ENCODE measurements around the gene QPRT. TPM values are rescaled to one million over a fixed set of nuclear protein-coding genes. Genes with fewer than 3 reads are reported as not detected.

QPRT gene
- total and polyA plus RNA-seq, 2 experiments from 2014 or later: 65.4 to 128 TPM

DNA sequence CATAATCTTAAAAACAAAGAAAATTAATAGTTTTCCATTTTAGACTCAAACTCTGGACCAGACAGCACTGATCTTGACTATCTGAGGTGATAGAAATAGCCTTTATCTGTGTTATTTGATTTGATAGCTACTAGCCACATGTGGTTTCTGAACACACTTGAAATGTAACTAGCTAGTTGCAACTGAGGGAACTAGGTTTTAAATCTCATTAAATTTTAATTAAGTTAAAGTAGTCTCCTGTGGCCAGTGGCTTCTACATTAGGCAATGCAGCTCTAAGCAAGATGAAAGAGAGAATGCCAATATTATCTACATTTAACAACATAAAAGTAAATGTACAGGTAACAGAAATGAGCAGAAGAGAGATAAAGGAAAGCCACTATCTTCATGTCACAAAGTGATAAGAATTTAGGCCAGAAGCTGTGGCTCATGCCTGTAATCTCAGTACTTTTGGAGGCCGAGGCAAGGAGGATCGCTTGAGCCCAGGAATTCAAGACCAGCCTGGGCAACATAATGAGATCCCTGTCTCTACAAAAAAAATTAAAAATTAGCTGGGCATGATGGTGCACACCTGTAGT, 27.1 kb upstream of the QPRT start (continued):
- TF ChIP-seq, protein P1, sequence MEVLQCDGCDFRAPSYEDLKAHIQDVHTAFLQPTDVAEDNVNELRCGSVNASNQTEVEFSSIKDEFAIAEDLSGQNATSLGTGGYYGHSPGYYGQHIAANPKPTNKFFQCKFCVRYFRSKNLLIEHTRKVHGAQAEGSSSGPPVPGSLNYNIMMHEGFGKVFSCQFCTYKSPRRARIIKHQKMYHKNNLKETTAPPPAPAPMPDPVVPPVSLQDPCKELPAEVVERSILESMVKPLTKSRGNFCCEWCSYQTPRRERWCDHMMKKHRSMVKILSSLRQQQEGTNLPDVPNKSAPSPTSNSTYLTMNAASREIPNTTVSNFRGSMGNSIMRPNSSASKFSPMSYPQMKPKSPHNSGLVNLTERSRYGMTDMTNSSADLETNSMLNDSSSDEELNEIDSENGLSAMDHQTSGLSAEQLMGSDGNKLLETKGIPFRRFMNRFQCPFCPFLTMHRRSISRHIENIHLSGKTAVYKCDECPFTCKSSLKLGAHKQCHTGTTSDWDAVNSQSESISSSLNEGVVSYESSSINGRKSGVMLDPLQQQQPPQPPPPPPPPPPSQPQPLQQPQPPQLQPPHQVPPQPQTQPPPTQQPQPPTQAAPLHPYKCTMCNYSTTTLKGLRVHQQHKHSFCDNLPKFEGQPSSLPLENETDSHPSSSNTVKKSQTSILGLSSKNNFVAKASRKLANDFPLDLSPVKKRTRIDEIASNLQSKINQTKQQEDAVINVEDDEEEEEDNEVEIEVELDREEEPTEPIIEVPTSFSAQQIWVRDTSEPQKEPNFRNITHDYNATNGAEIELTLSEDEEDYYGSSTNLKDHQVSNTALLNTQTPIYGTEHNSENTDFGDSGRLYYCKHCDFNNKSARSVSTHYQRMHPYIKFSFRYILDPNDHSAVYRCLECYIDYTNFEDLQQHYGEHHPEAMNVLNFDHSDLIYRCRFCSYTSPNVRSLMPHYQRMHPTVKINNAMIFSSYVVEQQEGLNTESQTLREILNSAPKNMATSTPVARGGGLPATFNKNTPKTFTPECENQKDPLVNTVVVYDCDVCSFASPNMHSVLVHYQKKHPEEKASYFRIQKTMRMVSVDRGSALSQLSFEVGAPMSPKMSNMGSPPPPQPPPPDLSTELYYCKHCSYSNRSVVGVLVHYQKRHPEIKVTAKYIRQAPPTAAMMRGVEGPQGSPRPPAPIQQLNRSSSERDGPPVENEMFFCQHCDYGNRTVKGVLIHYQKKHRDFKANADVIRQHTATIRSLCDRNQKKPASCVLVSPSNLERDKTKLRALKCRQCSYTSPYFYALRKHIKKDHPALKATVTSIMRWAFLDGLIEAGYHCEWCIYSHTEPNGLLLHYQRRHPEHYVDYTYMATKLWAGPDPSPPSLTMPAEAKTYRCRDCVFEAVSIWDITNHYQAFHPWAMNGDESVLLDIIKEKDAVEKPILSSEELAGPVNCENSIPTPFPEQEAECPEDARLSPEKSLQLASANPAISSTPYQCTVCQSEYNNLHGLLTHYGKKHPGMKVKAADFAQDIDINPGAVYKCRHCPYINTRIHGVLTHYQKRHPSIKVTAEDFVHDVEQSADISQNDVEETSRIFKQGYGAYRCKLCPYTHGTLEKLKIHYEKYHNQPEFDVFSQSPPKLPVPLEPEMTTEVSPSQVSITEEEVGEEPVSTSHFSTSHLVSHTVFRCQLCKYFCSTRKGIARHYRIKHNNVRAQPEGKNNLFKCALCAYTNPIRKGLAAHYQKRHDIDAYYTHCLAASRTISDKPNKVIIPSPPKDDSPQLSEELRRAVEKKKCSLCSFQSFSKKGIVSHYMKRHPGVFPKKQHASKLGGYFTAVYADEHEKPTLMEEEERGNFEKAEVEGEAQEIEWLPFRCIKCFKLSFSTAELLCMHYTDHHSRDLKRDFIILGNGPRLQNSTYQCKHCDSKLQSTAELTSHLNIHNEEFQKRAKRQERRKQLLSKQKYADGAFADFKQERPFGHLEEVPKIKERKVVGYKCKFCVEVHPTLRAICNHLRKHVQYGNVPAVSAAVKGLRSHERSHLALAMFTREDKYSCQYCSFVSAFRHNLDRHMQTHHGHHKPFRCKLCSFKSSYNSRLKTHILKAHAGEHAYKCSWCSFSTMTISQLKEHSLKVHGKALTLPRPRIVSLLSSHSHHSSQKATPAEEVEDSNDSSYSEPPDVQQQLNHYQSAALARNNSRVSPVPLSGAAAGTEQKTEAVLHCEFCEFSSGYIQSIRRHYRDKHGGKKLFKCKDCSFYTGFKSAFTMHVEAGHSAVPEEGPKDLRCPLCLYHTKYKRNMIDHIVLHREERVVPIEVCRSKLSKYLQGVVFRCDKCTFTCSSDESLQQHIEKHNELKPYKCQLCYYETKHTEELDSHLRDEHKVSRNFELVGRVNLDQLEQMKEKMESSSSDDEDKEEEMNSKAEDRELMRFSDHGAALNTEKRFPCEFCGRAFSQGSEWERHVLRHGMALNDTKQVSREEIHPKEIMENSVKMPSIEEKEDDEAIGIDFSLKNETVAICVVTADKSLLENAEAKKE (CRISPR knock-in tag; IDR thresholded peaks at IDR 0.05): no peak
- TF ChIP-seq ZNF331 (CRISPR knock-in tag; IDR thresholded peaks at IDR 0.05; ENCODE audit: low read depth) (no peak), JUNB (IDR thresholded peaks at IDR 0.05; ENCODE audit: unreplicated experiment) (no peak)

DNA sequence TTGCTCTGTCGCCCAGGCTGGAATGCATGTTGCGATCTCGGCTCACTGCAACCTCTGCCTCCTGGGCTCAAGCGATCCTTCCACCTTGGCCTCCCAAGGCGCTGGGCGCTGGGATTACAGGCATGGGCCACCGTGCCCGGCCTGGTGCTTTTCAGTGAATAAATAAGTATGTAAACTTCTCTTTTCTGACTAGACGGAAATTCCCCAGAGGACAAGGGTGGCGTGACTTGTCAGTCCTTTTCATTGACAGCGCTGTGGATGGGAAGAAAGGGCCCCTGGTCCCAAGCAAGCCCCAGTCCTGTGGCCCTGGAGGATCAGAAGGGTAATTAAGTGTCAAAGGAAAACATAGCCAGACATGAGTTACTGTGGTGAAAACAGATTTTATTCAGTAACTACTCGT, 25.5 kb upstream of the QPRT start:
- Histone ChIP-seq H2AFZ (0 out of 2 replicates have a peak overlapping the region, but pooled peaks have one; percentile 24), H3K4me2 (no peak overlapping the region), H3K9me2 (ENCODE audit: insufficient read depth) (no peaks in the 10 kb centered on the region), H3K27ac (ENCODE audit: low read depth) (no peak overlapping the region), H3K27me3 (ENCODE audit: insufficient read depth) (no peaks in the 10 kb centered on the region), H4K20me1 (replicated peaks; ENCODE audit: insufficient read depth) (no peaks in the 10 kb centered on the region), H3K36me3 (ENCODE audit: insufficient read depth) (no peaks in the 10 kb centered on the region), H3K79me2 (replicated peaks; ENCODE audit: insufficient read depth) (no peaks in the 10 kb centered on the region), H3F3A (replicated peaks; ENCODE audit: low read depth) (peaks cover 6% of the 10 kb centered on the region; the same call in 1 of the 2 replicates), H3K4me3 (no peak overlapping the region), H3K4me1 (ENCODE audit: insufficient read depth) (peaks cover 11% of the 10 kb centered on the region)
- DNase-seq (ENCODE audit: low spot score) (no peak), ATAC-seq (no peak)
- peaks cover 14% of the 10 kb centered on the region for H3K27me3 Mint-ChIP-seq (ENCODE audit: insufficient read depth, low read depth, poor library complexity)
- H3K9me3 Mint-ChIP-seq: no peaks in the 10 kb centered on the region
- peaks cover 7% of the 10 kb centered on the region for H3K4me1 Mint-ChIP-seq
- no peaks in the 10 kb centered on the region for H3K36me3 Mint-ChIP-seq (ENCODE audit: low read depth)
- H3K27ac Mint-ChIP-seq: no peak overlapping the region
- H3K4me3 Mint-ChIP-seq: no peak overlapping the region
- TF ChIP-seq, protein P2, sequence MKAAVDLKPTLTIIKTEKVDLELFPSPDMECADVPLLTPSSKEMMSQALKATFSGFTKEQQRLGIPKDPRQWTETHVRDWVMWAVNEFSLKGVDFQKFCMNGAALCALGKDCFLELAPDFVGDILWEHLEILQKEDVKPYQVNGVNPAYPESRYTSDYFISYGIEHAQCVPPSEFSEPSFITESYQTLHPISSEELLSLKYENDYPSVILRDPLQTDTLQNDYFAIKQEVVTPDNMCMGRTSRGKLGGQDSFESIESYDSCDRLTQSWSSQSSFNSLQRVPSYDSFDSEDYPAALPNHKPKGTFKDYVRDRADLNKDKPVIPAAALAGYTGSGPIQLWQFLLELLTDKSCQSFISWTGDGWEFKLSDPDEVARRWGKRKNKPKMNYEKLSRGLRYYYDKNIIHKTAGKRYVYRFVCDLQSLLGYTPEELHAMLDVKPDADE (IDR thresholded peaks at IDR 0.05): no peak
- TF ChIP-seq, protein P3, sequence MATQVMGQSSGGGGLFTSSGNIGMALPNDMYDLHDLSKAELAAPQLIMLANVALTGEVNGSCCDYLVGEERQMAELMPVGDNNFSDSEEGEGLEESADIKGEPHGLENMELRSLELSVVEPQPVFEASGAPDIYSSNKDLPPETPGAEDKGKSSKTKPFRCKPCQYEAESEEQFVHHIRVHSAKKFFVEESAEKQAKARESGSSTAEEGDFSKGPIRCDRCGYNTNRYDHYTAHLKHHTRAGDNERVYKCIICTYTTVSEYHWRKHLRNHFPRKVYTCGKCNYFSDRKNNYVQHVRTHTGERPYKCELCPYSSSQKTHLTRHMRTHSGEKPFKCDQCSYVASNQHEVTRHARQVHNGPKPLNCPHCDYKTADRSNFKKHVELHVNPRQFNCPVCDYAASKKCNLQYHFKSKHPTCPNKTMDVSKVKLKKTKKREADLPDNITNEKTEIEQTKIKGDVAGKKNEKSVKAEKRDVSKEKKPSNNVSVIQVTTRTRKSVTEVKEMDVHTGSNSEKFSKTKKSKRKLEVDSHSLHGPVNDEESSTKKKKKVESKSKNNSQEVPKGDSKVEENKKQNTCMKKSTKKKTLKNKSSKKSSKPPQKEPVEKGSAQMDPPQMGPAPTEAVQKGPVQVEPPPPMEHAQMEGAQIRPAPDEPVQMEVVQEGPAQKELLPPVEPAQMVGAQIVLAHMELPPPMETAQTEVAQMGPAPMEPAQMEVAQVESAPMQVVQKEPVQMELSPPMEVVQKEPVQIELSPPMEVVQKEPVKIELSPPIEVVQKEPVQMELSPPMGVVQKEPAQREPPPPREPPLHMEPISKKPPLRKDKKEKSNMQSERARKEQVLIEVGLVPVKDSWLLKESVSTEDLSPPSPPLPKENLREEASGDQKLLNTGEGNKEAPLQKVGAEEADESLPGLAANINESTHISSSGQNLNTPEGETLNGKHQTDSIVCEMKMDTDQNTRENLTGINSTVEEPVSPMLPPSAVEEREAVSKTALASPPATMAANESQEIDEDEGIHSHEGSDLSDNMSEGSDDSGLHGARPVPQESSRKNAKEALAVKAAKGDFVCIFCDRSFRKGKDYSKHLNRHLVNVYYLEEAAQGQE (IDR thresholded peaks at IDR 0.05; ENCODE audit: unreplicated experiment): no peak
- TF ChIP-seq POLR2AphosphoS5 (IDR thresholded peaks at IDR 0.05; ENCODE audit: low read depth): no peak

Data from GM23338 (cell line).